ENCODE results near the gene ATRX.
A peak's percentile ranks its signal among the peaks of the same experiment; 100 is the strongest.
"Not testable (repeated sequence)": the region's sequence is repeated elsewhere in the genome, so short reads cannot be mapped to it uniquely, and the experiment has no call there.

Gene ATRX

DNA sequence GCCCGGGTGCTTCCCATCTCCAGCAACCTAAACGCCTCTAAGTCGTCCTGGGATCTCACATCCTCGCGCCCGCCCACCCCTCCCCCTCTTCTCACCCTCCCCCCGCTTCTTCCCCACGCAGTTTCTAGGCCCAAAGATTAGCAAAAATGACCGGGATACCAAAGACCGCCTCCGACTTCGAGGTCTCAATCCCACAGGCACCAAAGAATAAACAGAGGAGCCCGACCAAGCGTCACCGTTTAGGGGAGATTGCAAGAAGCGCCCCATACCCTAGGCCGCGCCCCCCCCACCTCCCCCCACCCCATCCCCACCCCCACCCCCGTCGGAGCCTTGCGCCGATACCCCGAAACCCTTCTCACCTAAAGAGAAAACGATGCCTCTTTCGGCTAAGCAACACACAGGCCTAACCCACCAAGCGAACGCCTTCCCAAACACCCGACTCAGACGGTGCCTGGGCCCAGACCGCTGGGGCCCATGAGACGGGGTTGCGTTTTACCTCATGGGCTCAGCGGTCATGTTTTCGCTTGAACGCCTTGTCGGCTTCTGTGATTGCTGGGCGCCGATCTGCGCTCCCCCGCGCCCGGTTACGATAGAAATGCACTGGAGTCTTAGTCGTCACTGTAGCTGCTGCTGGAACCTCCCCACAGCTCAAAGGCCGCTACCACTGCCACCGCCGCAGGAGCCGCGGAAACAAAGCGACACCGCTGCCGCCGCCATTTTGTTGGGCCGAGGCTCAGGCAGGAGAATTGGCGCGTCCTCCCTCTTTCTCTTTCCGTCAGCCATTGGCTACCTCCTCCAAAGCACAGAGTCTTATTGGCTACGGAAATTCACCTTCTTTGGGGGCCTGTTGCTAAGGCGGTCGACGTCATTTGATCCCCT lies at the start of gene ATRX:
Gene ATRX, minus strand, starts transcription at position 731 of the 879 bp plus-strand sequence. Its CDS starts 215 bp downstream, at position 516.
- no peaks in the 10 kb centered on the region for H3K9me3 ChIP-seq (ENCODE audit: control insufficient read depth, insufficient read depth, low read length)
- no peaks in the 10 kb centered on the region for H3K4me1 ChIP-seq (ENCODE audit: control insufficient read depth, insufficient read depth, low read length)
- WGBS (ENCODE audit: insufficient coverage, insufficient read length): no CpG with 5 or more reads among the region's 61 CpGs
- no peaks in the 10 kb centered on the region for H3K27me3 ChIP-seq (ENCODE audit: control insufficient read depth, insufficient read depth, low read length)
- DNase-seq (ENCODE audit: low read depth, low spot score): peak; percentile 27
- no peak within 1 kb of the TSS for H3K27ac ChIP-seq (ENCODE audit: low read length)
- no peaks in the 10 kb centered on the region for H3K36me3 ChIP-seq (ENCODE audit: control insufficient read depth, insufficient read depth, low read length)
- H3K4me3 ChIP-seq (ENCODE audit: low read length): peak within 1 kb of the TSS; percentile 75; the same call in 1 of the 2 replicates

- H3K9me3 ChIP-seq (ENCODE audit: control insufficient read depth, insufficient read depth, low read length); H3K4me3 ChIP-seq (ENCODE audit: low read length); H3K27me3 ChIP-seq (ENCODE audit: control insufficient read depth, insufficient read depth, low read length); H3K4me1 ChIP-seq (ENCODE audit: control insufficient read depth, insufficient read depth, low read length); H3K27ac ChIP-seq (ENCODE audit: low read length); H3K36me3 ChIP-seq (ENCODE audit: control insufficient read depth, insufficient read depth, low read length); DNase-seq (ENCODE audit: low read depth, low spot score): not testable (repeated sequence)
- no CpG with 5 or more reads among the region's 5 CpGs for WGBS (ENCODE audit: insufficient coverage, insufficient read length)
These were observed 45.5 kb upstream of the ATRX start for GRCh38 chrX:77831544-77831943.

GRCh38 chrX:77821989-77822388 lies 36.0 kb upstream of the ATRX start:
- not testable (repeated sequence) for H3K9me3 ChIP-seq (ENCODE audit: control insufficient read depth, insufficient read depth, low read length); H3K36me3 ChIP-seq (ENCODE audit: control insufficient read depth, insufficient read depth, low read length); H3K4me3 ChIP-seq (ENCODE audit: low read length); DNase-seq (ENCODE audit: low read depth, low spot score); H3K4me1 ChIP-seq (ENCODE audit: control insufficient read depth, insufficient read depth, low read length); H3K27me3 ChIP-seq (ENCODE audit: control insufficient read depth, insufficient read depth, low read length); H3K27ac ChIP-seq (ENCODE audit: low read length)
- WGBS (ENCODE audit: insufficient coverage, insufficient read length): no CpG with 5 or more reads among the region's 2 CpGs

DNA sequence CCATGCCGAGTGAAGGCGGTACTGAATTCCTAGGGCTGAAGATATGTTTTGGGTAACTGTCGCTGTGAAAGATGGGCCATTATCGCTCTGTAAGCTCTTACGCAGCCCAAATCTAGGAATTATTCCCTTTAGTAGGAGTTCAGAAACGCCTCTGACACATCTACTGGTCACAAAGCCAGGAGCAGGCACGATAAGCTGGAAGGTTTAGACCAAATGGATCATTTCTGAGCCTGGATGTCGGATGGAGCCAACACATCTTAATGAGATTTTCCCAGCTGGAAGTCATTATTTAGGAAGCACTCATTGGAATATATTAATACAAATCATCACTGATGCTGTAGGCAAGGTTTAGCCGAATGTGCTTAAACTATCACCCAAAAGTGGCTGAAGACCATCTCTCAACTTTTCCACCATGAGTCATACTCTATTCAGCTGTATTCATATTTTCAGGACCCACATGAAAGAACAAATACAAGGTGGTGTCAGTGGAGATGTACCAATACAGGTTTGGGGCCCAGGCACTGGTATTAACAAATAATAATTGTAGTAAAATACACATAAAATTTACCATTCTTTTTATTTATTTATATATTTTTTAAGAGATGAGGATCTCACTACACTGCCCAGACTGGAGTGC lies 34.2 kb upstream of the ATRX start:
- no peaks in the 10 kb centered on the region for H3K27me3 ChIP-seq (ENCODE audit: control insufficient read depth, insufficient read depth, low read length)
- no peaks in the 10 kb centered on the region for H3K36me3 ChIP-seq (ENCODE audit: control insufficient read depth, insufficient read depth, low read length)
- H3K9me3 ChIP-seq (ENCODE audit: control insufficient read depth, insufficient read depth, low read length): no peaks in the 10 kb centered on the region
- no peak overlapping the region for H3K27ac ChIP-seq (ENCODE audit: low read length)
- no CpG with 5 or more reads among the region's 9 CpGs for WGBS (ENCODE audit: insufficient coverage, insufficient read length)
- H3K4me1 ChIP-seq (ENCODE audit: control insufficient read depth, insufficient read depth, low read length): no peaks in the 10 kb centered on the region
- DNase-seq (ENCODE audit: low read depth, low spot score): no peak
- H3K4me3 ChIP-seq (ENCODE audit: low read length): no peak overlapping the region

GRCh38 chrX:77814210-77814609 lies 28.2 kb upstream of the ATRX start:
- DNase-seq (ENCODE audit: low read depth, low spot score): no peak
- Histone ChIP-seq H3K27me3 (ENCODE audit: control insufficient read depth, insufficient read depth, low read length) (no peaks in the 10 kb centered on the region), H3K4me3 (ENCODE audit: low read length) (no peak overlapping the region), H3K27ac (ENCODE audit: low read length) (no peak overlapping the region), H3K9me3 (ENCODE audit: control insufficient read depth, insufficient read depth, low read length) (no peaks in the 10 kb centered on the region), H3K4me1 (ENCODE audit: control insufficient read depth, insufficient read depth, low read length) (no peaks in the 10 kb centered on the region), H3K36me3 (ENCODE audit: control insufficient read depth, insufficient read depth, low read length) (no peaks in the 10 kb centered on the region)
- WGBS (ENCODE audit: insufficient coverage, insufficient read length): no CpG with 5 or more reads among the region's 1 CpG

- no peak for DNase-seq (ENCODE audit: low read depth, low spot score)
- no peaks in the 10 kb centered on the region for H3K4me1 ChIP-seq (ENCODE audit: control insufficient read depth, insufficient read depth, low read length)
- no peak overlapping the region for H3K4me3 ChIP-seq (ENCODE audit: low read length)
- no peaks in the 10 kb centered on the region for H3K9me3 ChIP-seq (ENCODE audit: control insufficient read depth, insufficient read depth, low read length)
- whole genome bisulfite sequencing (ENCODE audit: insufficient coverage, insufficient read length): no CpG with 5 or more reads among the region's 1 CpG
- H3K27ac ChIP-seq (ENCODE audit: low read length): no peak overlapping the region
- no peaks in the 10 kb centered on the region for H3K36me3 ChIP-seq (ENCODE audit: control insufficient read depth, insufficient read depth, low read length)
- no peaks in the 10 kb centered on the region for H3K27me3 ChIP-seq (ENCODE audit: control insufficient read depth, insufficient read depth, low read length)
These were observed 16.2 kb upstream of the ATRX start for GRCh38 chrX:77802201-77802600.

DNA sequence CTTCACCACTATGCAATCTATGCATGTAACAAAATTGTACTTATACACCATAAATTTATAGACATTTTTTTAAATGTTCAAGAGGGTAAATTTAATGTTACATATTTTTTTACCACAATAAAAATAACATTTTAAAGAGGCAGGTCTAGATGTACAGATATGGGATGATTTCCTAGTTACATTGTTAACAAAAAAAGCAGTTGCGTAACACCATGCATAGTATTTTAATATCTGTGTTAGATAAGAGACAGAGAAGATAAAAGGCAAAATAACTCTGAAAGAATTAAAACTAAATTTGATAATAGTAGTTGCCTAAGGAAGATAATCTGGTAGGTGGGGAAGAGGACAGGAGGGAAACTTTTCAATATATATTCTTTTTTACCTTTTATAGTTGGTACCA lies 9.1 kb upstream of the ATRX start:
- Histone ChIP-seq H3K36me3 (ENCODE audit: control insufficient read depth, insufficient read depth, low read length) (no peaks in the 10 kb centered on the region), H3K4me1 (ENCODE audit: control insufficient read depth, insufficient read depth, low read length) (no peaks in the 10 kb centered on the region), H3K4me3 (ENCODE audit: low read length) (no peak overlapping the region), H3K9me3 (ENCODE audit: control insufficient read depth, insufficient read depth, low read length) (no peaks in the 10 kb centered on the region), H3K27ac (ENCODE audit: low read length) (no peak overlapping the region), H3K27me3 (ENCODE audit: control insufficient read depth, insufficient read depth, low read length) (no peaks in the 10 kb centered on the region)
- DNase-seq (ENCODE audit: low read depth, low spot score): no peak
- WGBS (ENCODE audit: insufficient coverage, insufficient read length): no CpG with 5 or more reads among the region's 1 CpG

GRCh38 chrX:77793946-77794345 lies 7.9 kb upstream of the ATRX start:
- H3K27ac ChIP-seq (ENCODE audit: low read length): no peak overlapping the region
- no peaks in the 10 kb centered on the region for H3K9me3 ChIP-seq (ENCODE audit: control insufficient read depth, insufficient read depth, low read length)
- H3K4me3 ChIP-seq (ENCODE audit: low read length): no peak overlapping the region
- no peaks in the 10 kb centered on the region for H3K36me3 ChIP-seq (ENCODE audit: control insufficient read depth, insufficient read depth, low read length)
- no peaks in the 10 kb centered on the region for H3K4me1 ChIP-seq (ENCODE audit: control insufficient read depth, insufficient read depth, low read length)
- WGBS (ENCODE audit: insufficient coverage, insufficient read length): no CpG with 5 or more reads among the region's 6 CpGs
- no peaks in the 10 kb centered on the region for H3K27me3 ChIP-seq (ENCODE audit: control insufficient read depth, insufficient read depth, low read length)
- DNase-seq (ENCODE audit: low read depth, low spot score): no peak

- no peaks in the 10 kb centered on the region for H3K9me3 ChIP-seq (ENCODE audit: control insufficient read depth, insufficient read depth, low read length)
- no peaks in the 10 kb centered on the region for H3K36me3 ChIP-seq (ENCODE audit: control insufficient read depth, insufficient read depth, low read length)
- no peaks in the 10 kb centered on the region for H3K27me3 ChIP-seq (ENCODE audit: control insufficient read depth, insufficient read depth, low read length)
- H3K27ac ChIP-seq (ENCODE audit: low read length): no peak overlapping the region
- no peaks in the 10 kb centered on the region for H3K4me1 ChIP-seq (ENCODE audit: control insufficient read depth, insufficient read depth, low read length)
- DNase-seq (ENCODE audit: low read depth, low spot score): no peak
- H3K4me3 ChIP-seq (ENCODE audit: low read length): no peak overlapping the region
- WGBS (ENCODE audit: insufficient coverage, insufficient read length): no CpG with 5 or more reads among the region's 2 CpGs
These were observed 2.0 kb upstream of the ATRX start for GRCh38 chrX:77788050-77788449.

DNA sequence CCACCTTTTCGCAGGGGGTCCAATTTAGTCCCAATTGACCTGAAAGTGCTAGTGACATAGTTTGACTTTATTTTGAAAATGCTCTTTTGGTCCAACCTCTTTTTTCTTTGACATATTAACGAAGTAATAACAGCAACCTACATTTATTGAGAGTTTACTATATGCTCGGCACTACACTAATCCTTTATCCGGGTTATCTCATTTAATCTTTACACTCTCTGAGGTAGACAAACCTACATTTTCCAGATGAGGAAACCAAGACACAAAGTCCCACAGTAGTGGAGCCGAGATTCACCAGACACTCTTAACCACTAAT lies 307 bp upstream of the ATRX start:
- no peak overlapping the region for H3K27ac ChIP-seq (ENCODE audit: low read length)
- DNase-seq (ENCODE audit: low read depth, low spot score): no peak

DNA sequence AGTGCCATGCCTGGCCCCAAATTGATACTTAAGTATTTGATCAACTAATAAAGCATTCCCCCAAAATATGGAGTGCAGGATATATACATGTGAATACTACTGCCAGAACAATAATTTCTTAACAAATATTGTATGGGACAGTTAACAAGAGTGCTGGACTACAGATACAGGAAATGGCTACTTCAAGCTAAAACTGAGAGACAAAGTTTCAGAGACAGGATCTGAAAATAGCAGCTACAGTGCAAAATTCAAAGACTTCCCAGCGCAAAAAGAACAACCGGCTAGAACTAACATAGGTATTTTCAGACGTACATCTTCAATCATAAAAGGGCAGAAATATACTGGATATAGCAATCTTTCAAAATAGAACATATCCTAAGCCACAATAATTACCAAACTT lies 6.3 kb downstream of the ATRX start:
- Histone ChIP-seq H3K4me3 (ENCODE audit: low read length) (no peak overlapping the region), H3K27me3 (ENCODE audit: control insufficient read depth, insufficient read depth, low read length) (no peaks in the 10 kb centered on the region), H3K4me1 (ENCODE audit: control insufficient read depth, insufficient read depth, low read length) (no peaks in the 10 kb centered on the region), H3K9me3 (ENCODE audit: control insufficient read depth, insufficient read depth, low read length) (no peaks in the 10 kb centered on the region), H3K36me3 (ENCODE audit: control insufficient read depth, insufficient read depth, low read length) (no peaks in the 10 kb centered on the region), H3K27ac (ENCODE audit: low read length) (no peak overlapping the region)
- no CpG with 5 or more reads among the region's 3 CpGs for WGBS (ENCODE audit: insufficient coverage, insufficient read length)
- no peak for DNase-seq (ENCODE audit: low read depth, low spot score)

More for the DNA sequence above, 307 bp upstream of the ATRX start:
- Histone ChIP-seq H3K9me3 (ENCODE audit: control insufficient read depth, insufficient read depth, low read length) (no peaks in the 10 kb centered on the region), H3K36me3 (ENCODE audit: control insufficient read depth, insufficient read depth, low read length) (no peaks in the 10 kb centered on the region), H3K27me3 (ENCODE audit: control insufficient read depth, insufficient read depth, low read length) (no peaks in the 10 kb centered on the region), H3K4me1 (ENCODE audit: control insufficient read depth, insufficient read depth, low read length) (no peaks in the 10 kb centered on the region), H3K4me3 (ENCODE audit: low read length) (no peak overlapping the region; the same call in 1 of the 2 replicates)
- WGBS (ENCODE audit: insufficient coverage, insufficient read length): no CpG with 5 or more reads among the region's 5 CpGs

Data from iPS DF 6.9 (cell line).